ENCODE data around the gene OAS2.

DNA sequence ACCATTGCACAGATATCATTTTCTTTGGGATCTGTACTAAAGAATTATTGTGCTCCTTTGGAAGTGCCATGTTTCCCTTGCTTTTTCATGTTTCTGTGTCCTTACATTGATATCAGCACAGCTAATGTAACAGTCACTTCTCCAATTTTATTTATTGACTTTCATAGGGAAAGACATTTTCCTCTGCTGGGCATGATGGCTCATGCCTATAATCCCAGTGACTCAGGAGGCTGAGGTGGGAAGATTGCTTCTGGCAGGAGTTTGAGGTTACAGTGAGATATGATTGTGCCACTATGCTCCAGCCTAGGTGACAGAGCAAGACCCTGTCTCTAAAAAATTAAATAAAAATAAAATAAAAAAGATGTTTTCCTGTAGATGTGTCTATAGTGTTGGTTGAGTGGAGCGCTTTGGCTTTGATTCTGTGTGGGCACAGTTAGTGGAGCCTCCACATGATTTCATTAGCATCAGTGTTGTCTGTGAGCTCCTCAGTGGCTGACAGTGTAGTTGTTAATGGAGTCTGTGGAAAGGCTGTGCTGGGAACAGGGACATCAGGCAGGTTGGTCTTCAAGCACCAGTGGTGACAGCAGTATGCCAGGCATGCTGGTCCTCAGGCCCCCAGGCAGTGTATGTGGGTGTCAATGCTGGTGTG lies 7.4 kb downstream of the OAS2 start:
- no peak for TF ChIP-seq EZH2phosphoT487 (IDR thresholded peaks at IDR 0.05; ENCODE audit: insufficient read depth, low read depth)
- no peak for TF ChIP-seq EZH2 (IDR thresholded peaks at IDR 0.05; ENCODE audit: insufficient read depth, poor library complexity, severe bottlenecking)
